Measurements from ENCODE around the gene MOB2. TPM values are rescaled to one million over a fixed set of nuclear protein-coding genes. Genes with fewer than 3 reads are reported as not detected.

MOB2 gene
- total RNA-seq, 1 donor from 2014 or later: 26.4 TPM

GRCh38 chr11:1460986-1461825 lies 25.4 kb downstream of the MOB2 start:
- TF ChIP-seq CTCF (IDR thresholded peaks at IDR 0.05; ENCODE audit: insufficient read depth, low read depth, low read length) (no peak), EZH2 (IDR thresholded peaks at IDR 0.05; ENCODE audit: insufficient read depth, low read length) (peak; percentile 17)
- no peak overlapping the region for H3K9ac ChIP-seq (ENCODE audit: low read length)
- no peak overlapping the region for H3K4me3 Mint-ChIP-seq (ENCODE audit: unreplicated experiment)
- no peaks in the 10 kb centered on the region for H3K4me1 ChIP-seq (ENCODE audit: insufficient read depth, low read length)
- no peak overlapping the region for H3K4me3 ChIP-seq (ENCODE audit: insufficient read depth, low read depth, low read length)
- no peaks in the 10 kb centered on the region for H3K27me3 ChIP-seq (ENCODE audit: insufficient read depth, low read length)
- H3K27ac Mint-ChIP-seq (ENCODE audit: unreplicated experiment): no peak overlapping the region
- H3K27ac ChIP-seq (ENCODE audit: low read depth, low read length): no peak overlapping the region
- H3K9me3 Mint-ChIP-seq (ENCODE audit: unreplicated experiment): no peaks in the 10 kb centered on the region
- no peaks in the 10 kb centered on the region for H3K9me3 ChIP-seq (ENCODE audit: insufficient read depth, low read depth, low read length)
- no peak overlapping the region for H3K4me2 ChIP-seq (ENCODE audit: low read length)
- H3K27me3 Mint-ChIP-seq (ENCODE audit: low read depth, unreplicated experiment): no peaks in the 10 kb centered on the region
- H3K4me1 Mint-ChIP-seq (ENCODE audit: low read depth, unreplicated experiment): no peaks in the 10 kb centered on the region
- H4K20me1 ChIP-seq (ENCODE audit: insufficient read depth, low read length): no peaks in the 10 kb centered on the region
- no peaks in the 10 kb centered on the region for H3K79me2 ChIP-seq (ENCODE audit: insufficient read depth, low read length)
- DNase-seq (ENCODE audit: low read depth): no peak
- no peaks in the 10 kb centered on the region for H3K36me3 ChIP-seq (ENCODE audit: insufficient read depth, low read length)
- no peak for FAIRE-seq
- H3K36me3 Mint-ChIP-seq (ENCODE audit: low read depth, unreplicated experiment): peaks cover 2% of the 10 kb centered on the region
- no peak overlapping the region for H2AFZ ChIP-seq (ENCODE audit: low read depth, low read length)

GRCh38 chr11:1460396-1460985 lies 26.1 kb downstream of the MOB2 start:
- H3K27ac Mint-ChIP-seq (ENCODE audit: unreplicated experiment): no peak overlapping the region

More at GRCh38 chr11:1460396-1460985, 26.1 kb downstream of the MOB2 start:
- no peaks in the 10 kb centered on the region for H3K79me2 ChIP-seq (ENCODE audit: insufficient read depth, low read length)
- H3K9me3 Mint-ChIP-seq (ENCODE audit: unreplicated experiment): no peaks in the 10 kb centered on the region
- H3K9me3 ChIP-seq (ENCODE audit: insufficient read depth, low read depth, low read length): no peaks in the 10 kb centered on the region
- no peaks in the 10 kb centered on the region for H3K4me1 ChIP-seq (ENCODE audit: insufficient read depth, low read length)
- FAIRE-seq: no peak
- H3K4me3 ChIP-seq (ENCODE audit: insufficient read depth, low read depth, low read length): no peak overlapping the region
- H3K27me3 Mint-ChIP-seq (ENCODE audit: low read depth, unreplicated experiment): no peaks in the 10 kb centered on the region
- no peak overlapping the region for H3K4me2 ChIP-seq (ENCODE audit: low read length)
- H3K36me3 ChIP-seq (ENCODE audit: insufficient read depth, low read length): no peaks in the 10 kb centered on the region
- no peak overlapping the region for H3K4me3 Mint-ChIP-seq (ENCODE audit: unreplicated experiment)
- no peaks in the 10 kb centered on the region for H4K20me1 ChIP-seq (ENCODE audit: insufficient read depth, low read length)
- H2AFZ ChIP-seq (ENCODE audit: low read depth, low read length): no peak overlapping the region
- H3K4me1 Mint-ChIP-seq (ENCODE audit: low read depth, unreplicated experiment): no peaks in the 10 kb centered on the region
- DNase-seq (ENCODE audit: low read depth): no peak
- H3K27ac ChIP-seq (ENCODE audit: low read depth, low read length): no peak overlapping the region
- H3K36me3 Mint-ChIP-seq (ENCODE audit: low read depth, unreplicated experiment): peaks cover 2% of the 10 kb centered on the region
- H3K9ac ChIP-seq (ENCODE audit: low read length): no peak overlapping the region
- no peaks in the 10 kb centered on the region for H3K27me3 ChIP-seq (ENCODE audit: insufficient read depth, low read length)
- TF ChIP-seq EZH2 (IDR thresholded peaks at IDR 0.05; ENCODE audit: insufficient read depth, low read length): peak; percentile 24
- TF ChIP-seq CTCF (IDR thresholded peaks at IDR 0.05; ENCODE audit: insufficient read depth, low read depth, low read length): no peak
